ENCODE measurements around the gene ARHGAP22.

ARHGAP22 gene

GRCh38 chr10:48470893-48471805 is 133.7 kb downstream of the ARHGAP22 start:
- H3K4me3 ChIP-seq (ENCODE audit: low read length) = no peak overlapping the region
- H3K9ac ChIP-seq (ENCODE audit: low read depth, low read length) = no peak overlapping the region
- no peaks in the 10 kb centered on the region for H3K9me3 ChIP-seq (replicated peaks; ENCODE audit: low read length)
- no peaks in the 10 kb centered on the region for H3K27me3 ChIP-seq (ENCODE audit: control insufficient read depth, insufficient read depth, low read length)
- H3K4me2 ChIP-seq (ENCODE audit: low read length) = no peak overlapping the region
- H3K4me1 ChIP-seq (ENCODE audit: control insufficient read depth, insufficient read depth, low read length) = no peaks in the 10 kb centered on the region
- peaks cover 41% of the 10 kb centered on the region for H3K36me3 ChIP-seq (ENCODE audit: insufficient read depth, low read length)

- Histone ChIP-seq H3K4me1 (ENCODE audit: control insufficient read depth, insufficient read depth, low read length) (peaks cover 6% of the 10 kb centered on the region), H3K4me2 (ENCODE audit: low read length) (no peak overlapping the region), H3K36me3 (ENCODE audit: insufficient read depth, low read length) (peaks cover 41% of the 10 kb centered on the region), H3K4me3 (ENCODE audit: low read length) (no peak overlapping the region), H3K27me3 (ENCODE audit: control insufficient read depth, insufficient read depth, low read length) (no peaks in the 10 kb centered on the region), H3K9me3 (replicated peaks; ENCODE audit: low read length) (no peaks in the 10 kb centered on the region), H3K9ac (ENCODE audit: low read depth, low read length) (no peak overlapping the region)
Measured at GRCh38 chr10:48470115-48470892, 134.6 kb downstream of the ARHGAP22 start.

- H3K4me2 ChIP-seq (ENCODE audit: low read length) = no peak overlapping the region
- peaks cover 41% of the 10 kb centered on the region for H3K36me3 ChIP-seq (ENCODE audit: insufficient read depth, low read length)
- H3K4me3 ChIP-seq (ENCODE audit: low read length) = no peak overlapping the region
- H3K9ac ChIP-seq (ENCODE audit: low read depth, low read length) = no peak overlapping the region
- no peaks in the 10 kb centered on the region for H3K27me3 ChIP-seq (ENCODE audit: control insufficient read depth, insufficient read depth, low read length)
- no peaks in the 10 kb centered on the region for H3K9me3 ChIP-seq (replicated peaks; ENCODE audit: low read length)
- peaks cover 9% of the 10 kb centered on the region for H3K4me1 ChIP-seq (ENCODE audit: control insufficient read depth, insufficient read depth, low read length)
Measured at GRCh38 chr10:48469516-48470020, 135.3 kb downstream of the ARHGAP22 start.

DNA sequence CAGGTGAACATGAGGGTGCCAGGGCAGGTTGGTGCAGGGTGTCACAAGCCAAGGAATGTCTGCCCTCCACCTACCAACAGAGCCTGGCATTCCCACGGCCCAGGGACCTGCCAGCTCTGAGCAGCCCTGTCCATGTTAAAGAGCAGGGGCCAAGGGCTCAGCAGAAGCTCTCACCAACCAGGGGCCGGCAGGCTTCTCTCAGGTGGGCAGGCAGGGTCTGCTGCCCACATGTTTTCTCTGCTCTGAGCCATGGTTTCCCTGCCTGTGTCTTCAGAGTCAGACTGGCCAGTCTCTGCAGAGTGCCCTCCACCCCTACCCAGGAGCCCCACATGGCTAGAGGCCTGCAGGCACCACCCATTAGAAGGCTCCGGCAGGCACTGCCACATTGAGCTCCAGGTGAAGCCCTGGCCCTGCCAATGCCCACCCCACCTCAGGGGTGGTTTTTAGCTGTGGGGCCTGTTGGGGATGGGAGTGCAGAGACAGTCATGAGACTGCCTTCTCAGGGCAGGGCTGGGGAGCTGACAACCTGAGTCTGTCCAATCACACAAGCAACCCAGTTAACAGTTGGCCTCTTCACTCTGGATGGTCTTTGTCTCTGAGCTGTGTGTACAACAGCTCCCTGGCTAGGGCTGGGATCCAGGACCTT is 135.9 kb downstream of the ARHGAP22 start:
- Histone ChIP-seq H3K4me2 (ENCODE audit: low read length) (no peak overlapping the region), H3K9me3 (replicated peaks; ENCODE audit: low read length) (no peaks in the 10 kb centered on the region), H3K4me3 (ENCODE audit: low read length) (no peak overlapping the region), H3K27me3 (ENCODE audit: control insufficient read depth, insufficient read depth, low read length) (no peaks in the 10 kb centered on the region), H3K9ac (ENCODE audit: low read depth, low read length) (no peak overlapping the region), H3K36me3 (ENCODE audit: insufficient read depth, low read length) (peaks cover 41% of the 10 kb centered on the region), H3K4me1 (ENCODE audit: control insufficient read depth, insufficient read depth, low read length) (peaks cover 9% of the 10 kb centered on the region)

GRCh38 chr10:48468130-48468790 is 136.6 kb downstream of the ARHGAP22 start:
- peaks cover 9% of the 10 kb centered on the region for H3K4me1 ChIP-seq (ENCODE audit: control insufficient read depth, insufficient read depth, low read length)
- H3K4me3 ChIP-seq (ENCODE audit: low read length) = no peak overlapping the region
- H3K4me2 ChIP-seq (ENCODE audit: low read length) = no peak overlapping the region
- no peaks in the 10 kb centered on the region for H3K27me3 ChIP-seq (ENCODE audit: control insufficient read depth, insufficient read depth, low read length)
- no peak overlapping the region for H3K9ac ChIP-seq (ENCODE audit: low read depth, low read length)
- peaks cover 34% of the 10 kb centered on the region for H3K36me3 ChIP-seq (ENCODE audit: insufficient read depth, low read length)
- no peaks in the 10 kb centered on the region for H3K9me3 ChIP-seq (replicated peaks; ENCODE audit: low read length)

GRCh38 chr10:48467669-48468068 is 137.2 kb downstream of the ARHGAP22 start:
- H3K4me1 ChIP-seq (ENCODE audit: control insufficient read depth, insufficient read depth, low read length) = peaks cover 9% of the 10 kb centered on the region
- no peak overlapping the region for H3K4me2 ChIP-seq (ENCODE audit: low read length)
- H3K4me3 ChIP-seq (ENCODE audit: low read length) = no peak overlapping the region
- H3K9me3 ChIP-seq (replicated peaks; ENCODE audit: low read length) = no peaks in the 10 kb centered on the region
- H3K36me3 ChIP-seq (ENCODE audit: insufficient read depth, low read length) = peaks cover 31% of the 10 kb centered on the region
- no peaks in the 10 kb centered on the region for H3K27me3 ChIP-seq (ENCODE audit: control insufficient read depth, insufficient read depth, low read length)
- no peak overlapping the region for H3K9ac ChIP-seq (ENCODE audit: low read depth, low read length)

DNA sequence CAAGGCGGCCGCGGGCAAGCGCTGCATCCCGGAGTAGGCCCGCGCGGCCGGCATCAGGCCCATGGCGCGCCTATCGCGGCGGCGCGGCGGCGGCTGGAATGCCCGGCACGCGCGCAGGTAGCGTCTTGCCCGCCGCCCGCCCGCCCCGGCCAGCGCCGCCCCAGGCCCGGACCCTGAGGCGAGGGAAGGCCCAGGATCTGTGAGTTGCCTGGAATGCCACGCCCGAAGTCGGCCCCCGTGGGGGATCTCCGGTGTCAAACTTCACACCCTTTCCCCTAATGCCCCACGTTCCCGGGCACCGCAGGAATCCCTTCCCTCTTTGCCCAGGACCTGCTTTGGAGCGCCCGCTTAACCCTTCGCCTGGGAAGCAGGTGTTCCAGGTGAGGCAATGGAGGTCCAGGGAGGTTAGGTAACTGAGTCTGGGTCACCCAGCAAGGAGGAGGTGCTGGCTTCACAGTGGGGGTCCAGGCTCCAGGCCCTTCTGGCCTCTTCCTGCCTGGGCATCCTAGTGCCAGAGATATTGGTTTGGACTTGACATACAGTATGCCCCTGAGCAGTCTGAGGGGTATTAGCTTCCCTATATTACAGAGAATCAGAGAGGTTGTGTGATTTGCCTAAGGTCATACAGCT is 138.1 kb downstream of the ARHGAP22 start:
- H3K9me3 ChIP-seq (replicated peaks; ENCODE audit: low read length) = no peaks in the 10 kb centered on the region
- no peak overlapping the region for H3K4me3 ChIP-seq (ENCODE audit: low read length)
- peaks cover 9% of the 10 kb centered on the region for H3K4me1 ChIP-seq (ENCODE audit: control insufficient read depth, insufficient read depth, low read length)
- no peak overlapping the region for H3K4me2 ChIP-seq (ENCODE audit: low read length)
- H3K27me3 ChIP-seq (ENCODE audit: control insufficient read depth, insufficient read depth, low read length) = no peaks in the 10 kb centered on the region
- H3K9ac ChIP-seq (ENCODE audit: low read depth, low read length) = no peak overlapping the region
- peaks cover 38% of the 10 kb centered on the region for H3K36me3 ChIP-seq (ENCODE audit: insufficient read depth, low read length)

- H3K36me3 ChIP-seq (ENCODE audit: insufficient read depth, low read length) = peaks cover 42% of the 10 kb centered on the region
- no peak overlapping the region for H3K9ac ChIP-seq (ENCODE audit: low read depth, low read length)
- peaks cover 9% of the 10 kb centered on the region for H3K4me1 ChIP-seq (ENCODE audit: control insufficient read depth, insufficient read depth, low read length)
- no peak overlapping the region for H3K4me3 ChIP-seq (ENCODE audit: low read length)
- no peaks in the 10 kb centered on the region for H3K27me3 ChIP-seq (ENCODE audit: control insufficient read depth, insufficient read depth, low read length)
- H3K9me3 ChIP-seq (replicated peaks; ENCODE audit: low read length) = no peaks in the 10 kb centered on the region
- H3K4me2 ChIP-seq (ENCODE audit: low read length) = no peak overlapping the region
Measured at GRCh38 chr10:48465860-48466521, 138.9 kb downstream of the ARHGAP22 start.

DNA sequence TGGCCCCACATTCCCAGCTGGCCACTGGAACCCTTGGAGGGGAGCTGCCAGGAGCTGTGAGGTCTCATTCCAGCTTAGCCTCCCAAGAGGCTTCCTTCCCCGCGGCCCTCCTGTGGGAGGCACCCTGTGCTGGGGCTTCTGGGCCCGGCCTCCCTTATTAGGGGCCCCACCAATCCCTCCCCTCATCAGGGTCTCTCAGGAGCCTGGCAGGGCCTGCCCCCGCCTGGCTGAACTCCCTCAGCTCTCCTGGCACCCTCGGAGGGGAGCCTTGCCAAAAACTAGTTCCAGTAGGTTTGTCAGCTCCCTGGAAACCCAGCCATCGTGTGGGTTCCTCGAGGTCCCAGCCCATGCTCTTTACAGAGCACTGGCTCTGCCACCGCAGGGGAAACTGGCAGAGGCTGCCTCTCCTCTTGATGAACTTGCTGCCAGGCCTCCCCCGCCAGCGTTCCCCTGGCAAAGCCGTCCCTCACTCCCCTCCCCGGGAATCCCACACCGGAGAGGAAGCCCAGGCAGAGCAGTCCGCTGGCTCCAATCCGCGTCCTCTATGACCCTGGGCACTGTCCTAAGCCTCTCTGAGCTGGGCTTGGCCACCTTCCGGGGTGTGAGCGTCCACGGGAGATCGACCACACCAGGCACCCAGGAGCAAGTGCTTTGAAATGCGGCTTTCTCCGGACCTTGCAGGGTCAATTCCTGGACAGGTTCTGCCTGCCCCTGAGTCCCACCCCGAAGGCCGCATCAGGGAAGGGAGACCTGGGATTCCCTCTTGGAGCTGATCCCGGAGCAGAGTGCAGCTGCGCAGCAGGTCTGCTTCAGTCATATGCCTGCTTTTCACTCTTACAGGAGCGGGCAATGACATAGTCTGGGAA is 139.8 kb downstream of the ARHGAP22 start:
- Histone ChIP-seq H3K9ac (ENCODE audit: low read depth, low read length) (no peak overlapping the region), H3K4me3 (ENCODE audit: low read length) (no peak overlapping the region), H3K27me3 (ENCODE audit: control insufficient read depth, insufficient read depth, low read length) (no peaks in the 10 kb centered on the region), H3K4me1 (ENCODE audit: control insufficient read depth, insufficient read depth, low read length) (peaks cover 9% of the 10 kb centered on the region), H3K36me3 (ENCODE audit: insufficient read depth, low read length) (peaks cover 42% of the 10 kb centered on the region), H3K4me2 (ENCODE audit: low read length) (no peak overlapping the region), H3K9me3 (replicated peaks; ENCODE audit: low read length) (no peaks in the 10 kb centered on the region)
